Activated naive CD4-positive, alpha-beta T cell treated with anti-CD3 and anti-CD28 coated beads, Interleukin-2, amount 50 U/mL, for 24 hours (primary cell): ENCODE data around the gene EXOC7.
"Not testable (repeated sequence)": the region's sequence is repeated elsewhere in the genome, so short reads cannot be mapped to it uniquely, and the experiment has no call there.

Experiments
- H3K27ac Mint-ChIP-seq: one replicate; pipeline ENCODE4 v1.8.0; 2021; ENCODE audit warnings: mild to moderate bottlenecking, mixed read lengths
- H3K27me3 Mint-ChIP-seq: one replicate; pipeline ENCODE4 v1.8.0; 2021; ENCODE audit warnings: mixed read lengths
- H3K36me3 Mint-ChIP-seq: one replicate; pipeline ENCODE4 v1.8.0; 2021; ENCODE audit warnings: mixed read lengths
- H3K4me1 Mint-ChIP-seq: one replicate; pipeline ENCODE4 v1.8.0; 2021; ENCODE audit warnings: mixed read lengths
- H3K4me3 Mint-ChIP-seq: one replicate; pipeline ENCODE4 v1.8.0; 2021; ENCODE audit warnings: mild to moderate bottlenecking, mixed read lengths
- H3K9me3 Mint-ChIP-seq: one replicate; pipeline ENCODE4 v1.8.0; 2021; ENCODE audit warnings: mixed read lengths

EXOC7 gene

DNA sequence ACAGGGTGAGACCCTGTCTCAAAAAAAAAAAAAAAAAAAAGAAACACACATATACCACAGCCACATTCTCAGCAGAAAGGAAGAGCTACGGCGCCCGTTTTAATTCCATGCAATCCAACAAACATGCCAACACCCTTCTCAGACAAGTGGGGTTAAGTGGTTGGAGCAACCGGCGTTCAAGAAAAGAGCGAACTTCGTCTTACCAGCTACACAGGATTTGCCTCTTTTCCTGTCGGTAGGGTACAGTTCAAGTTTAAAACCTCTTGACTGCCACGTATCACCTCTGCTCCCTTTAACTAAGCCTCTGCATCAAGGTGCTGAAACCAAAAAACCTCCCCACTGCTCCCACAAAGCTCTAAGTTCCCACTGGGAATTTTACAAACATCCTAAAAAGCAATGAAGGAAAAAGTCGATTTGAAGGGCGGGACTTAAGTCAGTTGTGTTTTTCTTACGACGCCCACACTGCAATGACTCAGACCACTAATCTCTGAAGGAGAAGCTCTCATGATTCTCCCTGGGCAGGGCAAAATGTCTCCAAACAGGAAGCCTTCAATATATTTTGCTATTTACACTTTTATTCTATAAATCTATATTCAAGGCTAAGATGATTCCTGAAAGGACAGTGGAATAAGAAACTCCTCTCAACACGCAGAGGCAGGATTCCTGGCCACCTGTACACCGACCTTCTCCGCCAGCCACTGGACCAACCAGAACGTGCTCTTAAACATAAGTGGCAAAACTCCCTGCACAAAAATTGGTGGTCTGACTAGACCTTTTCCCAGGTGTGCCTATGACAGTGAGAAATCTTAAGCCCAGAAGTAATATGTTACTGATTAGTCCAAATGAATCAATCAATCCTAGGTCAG is 50.1 kb downstream of the EXOC7 start:
- peaks cover 34% of the 10 kb centered on the region for H3K4me1 Mint-ChIP-seq
- no peak overlapping the region for H3K27ac Mint-ChIP-seq
- no peak overlapping the region for H3K4me3 Mint-ChIP-seq
- no peaks in the 10 kb centered on the region for H3K27me3 Mint-ChIP-seq
- peaks cover 13% of the 10 kb centered on the region for H3K36me3 Mint-ChIP-seq
- H3K9me3 Mint-ChIP-seq = no peaks in the 10 kb centered on the region

DNA sequence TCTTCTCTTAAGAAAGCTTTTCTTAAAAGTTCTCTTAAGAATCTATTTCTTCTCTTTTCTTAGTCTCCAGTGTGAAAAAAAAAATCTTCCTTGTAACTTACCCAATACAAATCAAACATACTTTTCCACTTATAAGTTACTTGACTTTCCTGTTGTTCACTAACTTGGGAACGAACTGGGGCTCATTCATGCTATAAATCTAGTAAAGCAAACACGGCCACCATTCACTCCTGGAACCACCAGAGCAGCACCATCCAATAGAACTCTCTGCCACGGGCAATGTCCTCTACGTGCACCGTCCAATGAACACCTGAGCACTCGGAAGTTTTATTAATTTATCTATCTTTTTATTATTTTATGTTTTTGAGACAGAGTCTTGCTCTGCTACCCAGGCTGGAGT is 52.0 kb downstream of the EXOC7 start:
- H3K4me3 Mint-ChIP-seq = no peak overlapping the region
- peaks cover 39% of the 10 kb centered on the region for H3K4me1 Mint-ChIP-seq
- H3K27ac Mint-ChIP-seq = peak overlapping the region; percentile 79
- no peaks in the 10 kb centered on the region for H3K9me3 Mint-ChIP-seq
- peaks cover 17% of the 10 kb centered on the region for H3K36me3 Mint-ChIP-seq
- no peaks in the 10 kb centered on the region for H3K27me3 Mint-ChIP-seq

GRCh38 chr17:76050538-76051467 is 52.8 kb downstream of the EXOC7 start:
- no peaks in the 10 kb centered on the region for H3K9me3 Mint-ChIP-seq
- peaks cover 35% of the 10 kb centered on the region for H3K4me1 Mint-ChIP-seq
- peaks cover 15% of the 10 kb centered on the region for H3K36me3 Mint-ChIP-seq
- H3K27ac Mint-ChIP-seq = peak overlapping the region; percentile 2
- no peak overlapping the region for H3K4me3 Mint-ChIP-seq
- H3K27me3 Mint-ChIP-seq = no peaks in the 10 kb centered on the region

- Mint-ChIP-seq H3K36me3 (peaks cover 17% of the 10 kb centered on the region), H3K27ac (peak overlapping the region; percentile 2), H3K9me3 (no peaks in the 10 kb centered on the region), H3K4me1 (peaks cover 35% of the 10 kb centered on the region), H3K4me3 (no peak overlapping the region), H3K27me3 (no peaks in the 10 kb centered on the region)
These were observed 53.6 kb downstream of the EXOC7 start for GRCh38 chr17:76049836-76050537.

GRCh38 chr17:76049239-76049638 is 54.3 kb downstream of the EXOC7 start:
- peak overlapping the region; percentile 79 for H3K27ac Mint-ChIP-seq
- no peak overlapping the region for H3K4me3 Mint-ChIP-seq
- no peaks in the 10 kb centered on the region for H3K9me3 Mint-ChIP-seq
- no peaks in the 10 kb centered on the region for H3K27me3 Mint-ChIP-seq
- peaks cover 17% of the 10 kb centered on the region for H3K36me3 Mint-ChIP-seq
- peaks cover 35% of the 10 kb centered on the region for H3K4me1 Mint-ChIP-seq

GRCh38 chr17:76048711-76049110 is 54.9 kb downstream of the EXOC7 start:
- Mint-ChIP-seq H3K27me3 (no peaks in the 10 kb centered on the region), H3K27ac (no peak overlapping the region), H3K4me3 (no peak overlapping the region), H3K4me1 (peaks cover 31% of the 10 kb centered on the region), H3K36me3 (peaks cover 17% of the 10 kb centered on the region), H3K9me3 (no peaks in the 10 kb centered on the region)

DNA sequence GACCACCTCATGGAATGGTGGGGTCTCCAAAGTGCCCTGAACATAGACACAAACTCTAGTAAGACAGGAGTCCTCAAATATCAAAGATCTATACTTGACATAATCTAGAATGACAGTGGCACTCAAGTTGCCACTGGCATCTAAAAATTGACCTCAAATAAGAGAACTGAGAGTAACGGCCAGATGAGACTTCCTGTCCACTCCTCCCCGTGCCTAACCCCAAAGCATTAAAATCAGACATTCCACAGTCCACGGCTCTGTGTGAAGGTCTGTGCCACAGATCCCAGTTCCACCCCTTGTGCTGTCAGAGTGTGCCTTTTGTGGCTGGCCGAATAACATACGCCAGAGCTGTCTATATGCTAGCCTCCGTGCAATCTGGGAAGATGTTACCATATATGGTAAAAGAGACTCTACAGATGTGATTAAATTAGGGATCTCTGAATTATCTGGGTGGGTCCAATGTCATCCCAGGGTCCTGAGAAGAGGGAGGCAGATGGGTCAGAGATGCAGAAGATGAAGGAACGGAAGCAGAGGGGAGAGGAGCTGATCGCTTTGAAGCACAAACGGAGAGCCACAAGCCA is 55.5 kb downstream of the EXOC7 start:
- Mint-ChIP-seq H3K4me1 (peaks cover 25% of the 10 kb centered on the region), H3K36me3 (peaks cover 17% of the 10 kb centered on the region), H3K9me3 (no peaks in the 10 kb centered on the region), H3K27ac (peak overlapping the region; percentile 26), H3K27me3 (no peaks in the 10 kb centered on the region), H3K4me3 (no peak overlapping the region)

DNA sequence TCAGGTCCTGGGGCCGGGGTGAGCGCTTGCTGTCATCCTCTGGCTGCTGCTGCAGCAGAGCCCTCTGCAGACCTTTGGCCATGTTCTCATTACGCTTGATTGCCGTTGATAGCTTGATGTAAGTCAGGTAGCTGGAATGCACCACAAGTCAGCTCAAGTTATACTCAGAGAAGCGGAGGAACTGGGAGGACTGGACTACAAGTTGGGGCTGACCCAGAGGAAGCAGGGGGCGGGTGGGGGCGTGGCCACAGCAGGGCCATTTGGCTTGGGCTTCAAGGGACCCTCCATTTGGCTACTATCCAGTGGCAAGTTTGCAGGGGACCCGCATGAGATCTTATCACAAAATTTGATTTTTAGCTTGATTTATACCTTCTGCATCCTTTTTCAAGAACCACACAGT is 57.5 kb downstream of the EXOC7 start:
- no peak overlapping the region for H3K4me3 Mint-ChIP-seq
- peaks cover 23% of the 10 kb centered on the region for H3K4me1 Mint-ChIP-seq
- peaks cover 18% of the 10 kb centered on the region for H3K36me3 Mint-ChIP-seq
- H3K9me3 Mint-ChIP-seq = no peaks in the 10 kb centered on the region
- H3K27me3 Mint-ChIP-seq = no peaks in the 10 kb centered on the region
- H3K27ac Mint-ChIP-seq = peak overlapping the region; percentile 23

DNA sequence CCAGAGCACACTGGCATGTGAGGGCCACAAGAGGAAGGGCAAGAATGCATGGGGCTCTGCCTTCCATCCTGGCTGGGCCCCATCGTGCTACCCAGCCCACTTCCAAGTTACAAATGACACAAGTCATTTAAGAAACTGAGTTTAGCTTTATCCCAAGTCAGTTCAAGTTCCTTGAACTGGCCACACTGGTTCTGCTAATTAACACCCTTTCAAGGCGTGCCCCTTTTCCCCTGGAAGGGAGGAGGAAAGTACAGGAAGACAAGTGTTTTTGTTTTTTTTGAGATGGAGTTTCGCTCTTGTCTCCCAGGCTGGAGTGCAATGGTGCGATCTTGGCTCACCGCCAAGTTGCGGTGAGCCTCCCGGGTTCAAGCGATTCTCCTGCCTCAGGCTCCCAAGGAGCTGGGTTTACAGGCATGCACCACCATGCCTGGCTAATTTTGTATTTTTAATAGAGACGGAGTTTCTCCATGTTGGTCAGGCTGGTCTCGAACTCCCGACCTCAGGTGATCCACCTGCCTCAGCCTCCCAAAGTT is 59.0 kb downstream of the EXOC7 start:
- Mint-ChIP-seq H3K4me1 (peaks cover 14% of the 10 kb centered on the region), H3K36me3 (peaks cover 14% of the 10 kb centered on the region)
- not testable (repeated sequence) for H3K4me3 Mint-ChIP-seq, H3K27me3 Mint-ChIP-seq, H3K27ac Mint-ChIP-seq, H3K9me3 Mint-ChIP-seq

- not testable (repeated sequence) for H3K4me1 Mint-ChIP-seq, H3K27ac Mint-ChIP-seq, H3K36me3 Mint-ChIP-seq, H3K4me3 Mint-ChIP-seq, H3K9me3 Mint-ChIP-seq, H3K27me3 Mint-ChIP-seq
These were observed 60.7 kb downstream of the EXOC7 start for GRCh38 chr17:76042868-76043267.

DNA sequence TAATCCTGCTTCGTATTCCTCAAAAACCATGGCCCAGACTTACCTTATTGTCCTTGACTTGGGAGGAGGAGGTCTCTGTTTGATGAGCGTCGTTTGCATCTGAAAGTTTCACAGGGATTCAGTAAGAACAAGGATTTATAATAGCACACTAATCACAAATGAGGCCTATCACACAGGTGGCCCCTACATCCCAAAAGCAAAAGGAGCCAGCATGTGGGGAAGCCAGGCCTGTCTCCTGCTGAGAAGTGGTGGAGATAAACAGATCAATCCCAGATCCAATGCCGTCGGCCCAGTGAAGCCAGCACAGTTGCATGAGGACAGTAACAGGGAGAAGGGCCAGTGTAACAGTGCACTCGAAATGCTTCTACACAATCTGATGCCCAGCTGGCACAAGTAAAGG is 63.2 kb downstream of the EXOC7 start:
- Mint-ChIP-seq H3K9me3 (no peaks in the 10 kb centered on the region), H3K27me3 (no peaks in the 10 kb centered on the region), H3K27ac (no peak overlapping the region), H3K36me3 (peaks cover 6% of the 10 kb centered on the region), H3K4me3 (no peak overlapping the region), H3K4me1 (peaks cover 6% of the 10 kb centered on the region)

DNA sequence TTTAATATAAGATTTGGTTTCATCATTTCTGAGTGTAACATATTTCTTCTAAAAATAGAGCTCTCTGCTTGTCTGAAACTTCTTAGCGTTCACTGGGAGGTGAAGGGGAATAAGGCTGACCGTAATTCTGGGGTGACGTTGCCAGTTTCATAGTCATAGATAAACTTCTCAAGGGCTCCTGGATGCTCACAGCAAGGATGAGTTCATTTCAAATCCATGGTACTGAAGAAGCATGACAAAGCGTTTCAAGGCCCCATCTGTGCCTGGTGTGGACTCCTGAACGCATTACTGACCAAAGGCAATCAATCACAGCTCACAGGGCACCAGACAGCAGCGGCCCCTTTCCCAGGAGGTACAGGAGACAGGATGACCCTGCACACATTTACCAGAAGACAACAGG is 64.5 kb downstream of the EXOC7 start:
- H3K36me3 Mint-ChIP-seq = peaks cover 6% of the 10 kb centered on the region
- H3K4me1 Mint-ChIP-seq = peaks cover 12% of the 10 kb centered on the region
- H3K27me3 Mint-ChIP-seq = no peaks in the 10 kb centered on the region
- peak overlapping the region; percentile 65 for H3K27ac Mint-ChIP-seq
- H3K9me3 Mint-ChIP-seq = no peaks in the 10 kb centered on the region
- H3K4me3 Mint-ChIP-seq = no peak overlapping the region

GRCh38 chr17:76038050-76038449 is 65.5 kb downstream of the EXOC7 start:
- Mint-ChIP-seq H3K27me3 (no peaks in the 10 kb centered on the region), H3K36me3 (peaks cover 6% of the 10 kb centered on the region), H3K9me3 (no peaks in the 10 kb centered on the region), H3K4me3 (no peak overlapping the region), H3K4me1 (peaks cover 12% of the 10 kb centered on the region), H3K27ac (peak overlapping the region; percentile 89)

- Mint-ChIP-seq H3K4me3 (no peak overlapping the region), H3K4me1 (peaks cover 12% of the 10 kb centered on the region), H3K36me3 (peaks cover 6% of the 10 kb centered on the region), H3K27me3 (no peaks in the 10 kb centered on the region), H3K27ac (peak overlapping the region; percentile 62), H3K9me3 (no peaks in the 10 kb centered on the region)
These were observed 66.9 kb downstream of the EXOC7 start for GRCh38 chr17:76036497-76037261.
